ENCODE measurements around the gene RBM24. TPM values are rescaled to one million over a fixed set of nuclear protein-coding genes. Genes with fewer than 3 reads are reported as not detected.
"Not testable (repeated sequence)": the region's sequence is repeated elsewhere in the genome, so short reads cannot be mapped to it uniquely, and the experiment has no call there.

The RBM24 gene
- total RNA-seq, 4 donors from 2014 or later: 0.22 to 1.8 (median 0.46) TPM; not detected in 1

DNA sequence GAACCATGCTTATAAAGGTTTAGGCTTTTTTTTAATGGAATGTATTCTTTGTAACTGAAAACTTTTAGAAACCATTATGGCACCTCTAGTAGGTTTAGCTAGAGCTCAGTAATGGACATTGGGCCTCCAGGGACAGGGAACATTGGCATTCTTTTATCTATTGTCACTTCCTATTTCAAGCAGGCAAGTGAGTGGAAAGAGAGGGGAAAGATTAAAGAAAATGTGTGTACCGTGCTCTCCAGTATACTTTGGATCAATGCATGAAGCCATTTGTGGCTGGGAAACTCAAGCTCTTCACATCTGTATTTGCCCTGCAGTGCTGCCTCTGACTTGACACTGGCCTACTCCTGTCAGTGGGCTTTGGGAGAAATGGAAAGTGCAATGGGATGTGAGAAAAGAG lies 18.6 kb downstream of the RBM24 start:
- intact Hi-C loops (cut with DNase I; ENCODE audit: low total_unique reads): no loop called here
- no peak for DNase-seq (ENCODE audit: low spot score in 2 of 2)
- no peak for TF ChIP-seq POLR2A (IDR thresholded peaks at IDR 0.05)
- TF ChIP-seq, protein P1, sequence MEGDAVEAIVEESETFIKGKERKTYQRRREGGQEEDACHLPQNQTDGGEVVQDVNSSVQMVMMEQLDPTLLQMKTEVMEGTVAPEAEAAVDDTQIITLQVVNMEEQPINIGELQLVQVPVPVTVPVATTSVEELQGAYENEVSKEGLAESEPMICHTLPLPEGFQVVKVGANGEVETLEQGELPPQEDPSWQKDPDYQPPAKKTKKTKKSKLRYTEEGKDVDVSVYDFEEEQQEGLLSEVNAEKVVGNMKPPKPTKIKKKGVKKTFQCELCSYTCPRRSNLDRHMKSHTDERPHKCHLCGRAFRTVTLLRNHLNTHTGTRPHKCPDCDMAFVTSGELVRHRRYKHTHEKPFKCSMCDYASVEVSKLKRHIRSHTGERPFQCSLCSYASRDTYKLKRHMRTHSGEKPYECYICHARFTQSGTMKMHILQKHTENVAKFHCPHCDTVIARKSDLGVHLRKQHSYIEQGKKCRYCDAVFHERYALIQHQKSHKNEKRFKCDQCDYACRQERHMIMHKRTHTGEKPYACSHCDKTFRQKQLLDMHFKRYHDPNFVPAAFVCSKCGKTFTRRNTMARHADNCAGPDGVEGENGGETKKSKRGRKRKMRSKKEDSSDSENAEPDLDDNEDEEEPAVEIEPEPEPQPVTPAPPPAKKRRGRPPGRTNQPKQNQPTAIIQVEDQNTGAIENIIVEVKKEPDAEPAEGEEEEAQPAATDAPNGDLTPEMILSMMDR (IDR thresholded peaks at IDR 0.05): no peak
- WGBS, 2 donors: 83 to 89% methylated on average over 1 of the region's 1 CpG
- no peak overlapping the region for H3K4me3 ChIP-seq (ENCODE audit: low read depth, poor library complexity, severe bottlenecking)

DNA sequence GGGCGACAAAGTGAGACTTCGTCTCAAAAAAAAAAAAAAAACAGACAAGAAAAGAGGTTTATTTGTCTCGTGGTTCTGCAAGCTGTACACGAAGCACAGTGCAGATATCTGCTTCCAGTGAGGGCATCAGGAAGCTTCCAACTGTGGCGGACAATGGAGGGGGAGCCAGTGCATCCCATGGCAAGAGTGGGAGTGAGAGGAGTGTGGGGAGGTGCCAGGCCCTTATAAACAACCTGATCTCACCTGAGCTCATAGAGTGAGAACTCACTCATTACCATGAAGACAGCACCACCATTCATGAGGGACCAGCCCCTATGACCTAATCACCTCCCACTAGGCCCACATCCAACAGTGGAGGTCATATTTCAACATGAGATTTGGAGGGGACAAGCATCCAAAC lies 19.5 kb downstream of the RBM24 start:
- intact Hi-C loops (cut with DNase I; ENCODE audit: low total_unique reads): no loop called here
- TF ChIP-seq POLR2A (IDR thresholded peaks at IDR 0.05): no peak
- TF ChIP-seq, protein P1 (IDR thresholded peaks at IDR 0.05): no peak
- no peak overlapping the region for H3K4me3 ChIP-seq (ENCODE audit: low read depth, poor library complexity, severe bottlenecking)
- no peak for DNase-seq (ENCODE audit: low spot score in 2 of 2)
- WGBS, 2 donors: 89 to 92% methylated on average over 5 of the region's 5 CpGs

DNA sequence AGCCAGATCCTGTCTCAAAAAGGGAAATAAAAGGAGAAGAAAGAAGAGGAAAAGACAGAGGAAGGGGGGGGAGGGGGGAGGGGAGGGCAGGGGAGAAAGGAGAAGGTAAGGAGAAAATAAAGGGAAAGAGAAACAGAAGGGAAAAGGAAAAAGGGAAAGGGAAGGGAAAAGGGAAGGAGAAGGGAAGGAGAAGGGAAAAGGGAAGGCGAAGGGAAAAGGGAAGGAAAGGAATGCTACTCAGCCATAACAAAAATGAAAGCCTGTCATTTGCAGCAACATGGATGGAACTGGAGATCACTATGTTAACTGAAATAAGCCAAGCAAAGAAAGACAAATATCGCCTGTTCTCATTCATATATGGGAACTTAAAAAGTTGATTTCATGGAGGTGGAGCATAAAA lies 22.3 kb downstream of the RBM24 start:
- TF ChIP-seq, protein P1 (IDR thresholded peaks at IDR 0.05): no peak
- TF ChIP-seq POLR2A (IDR thresholded peaks at IDR 0.05): no peak

DNA sequence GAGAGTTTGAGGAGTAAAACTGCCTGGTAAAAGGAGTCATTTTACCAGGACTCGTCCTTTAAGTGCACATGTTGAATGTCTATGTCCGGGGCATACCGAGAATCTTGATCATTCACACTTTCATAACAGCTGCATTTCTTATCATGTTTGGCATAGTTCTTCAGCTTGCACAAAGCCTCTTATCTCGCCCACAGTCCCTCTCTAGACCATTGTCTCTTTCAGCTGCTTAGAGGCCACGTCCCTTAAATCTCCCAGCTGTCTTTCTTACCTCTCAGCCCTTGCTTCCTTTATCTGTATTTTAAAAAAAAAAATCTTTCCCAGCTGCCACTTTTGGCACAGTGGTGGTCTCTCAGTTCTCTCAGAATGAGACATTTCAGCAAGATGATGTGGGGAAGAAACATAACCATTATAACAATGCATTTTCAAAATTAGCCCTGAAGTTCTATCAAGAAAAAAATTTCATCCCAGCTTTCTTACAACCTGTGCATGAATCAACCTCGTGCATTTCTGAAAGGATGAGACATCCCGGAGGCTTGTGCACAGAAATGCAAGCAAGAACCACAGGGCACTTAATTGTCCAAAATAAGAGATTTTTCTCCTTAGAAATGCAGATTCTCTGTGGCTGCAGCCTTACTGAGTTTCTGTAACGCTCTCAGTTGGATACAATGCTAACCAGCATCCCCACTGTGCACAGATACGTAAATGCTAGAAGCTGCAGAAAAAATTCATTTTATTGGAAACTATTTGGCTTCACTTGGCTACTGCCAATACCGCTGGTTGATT lies 24.2 kb downstream of the RBM24 start:
- no peak for DNase-seq (ENCODE audit: low spot score in 2 of 2)
- WGBS, 2 donors: 53 to 59% methylated on average over 10 of the region's 10 CpGs
- intact Hi-C loops (cut with DNase I; ENCODE audit: low total_unique reads): no loop called here
- H3K4me3 ChIP-seq (ENCODE audit: low read depth, poor library complexity, severe bottlenecking): no peak overlapping the region
- no peak for TF ChIP-seq POLR2A (IDR thresholded peaks at IDR 0.05)
- TF ChIP-seq, protein P1 (IDR thresholded peaks at IDR 0.05): no peak

More for the DNA sequence above, 22.3 kb downstream of the RBM24 start:
- WGBS, 2 donors: 95 to 97% methylated on average over 2 of the region's 2 CpGs
- intact Hi-C loops (cut with DNase I; ENCODE audit: low total_unique reads): no loop called here
- H3K4me3 ChIP-seq (ENCODE audit: low read depth, poor library complexity, severe bottlenecking): no peak overlapping the region
- no peak for DNase-seq (ENCODE audit: low spot score in 2 of 2)

DNA sequence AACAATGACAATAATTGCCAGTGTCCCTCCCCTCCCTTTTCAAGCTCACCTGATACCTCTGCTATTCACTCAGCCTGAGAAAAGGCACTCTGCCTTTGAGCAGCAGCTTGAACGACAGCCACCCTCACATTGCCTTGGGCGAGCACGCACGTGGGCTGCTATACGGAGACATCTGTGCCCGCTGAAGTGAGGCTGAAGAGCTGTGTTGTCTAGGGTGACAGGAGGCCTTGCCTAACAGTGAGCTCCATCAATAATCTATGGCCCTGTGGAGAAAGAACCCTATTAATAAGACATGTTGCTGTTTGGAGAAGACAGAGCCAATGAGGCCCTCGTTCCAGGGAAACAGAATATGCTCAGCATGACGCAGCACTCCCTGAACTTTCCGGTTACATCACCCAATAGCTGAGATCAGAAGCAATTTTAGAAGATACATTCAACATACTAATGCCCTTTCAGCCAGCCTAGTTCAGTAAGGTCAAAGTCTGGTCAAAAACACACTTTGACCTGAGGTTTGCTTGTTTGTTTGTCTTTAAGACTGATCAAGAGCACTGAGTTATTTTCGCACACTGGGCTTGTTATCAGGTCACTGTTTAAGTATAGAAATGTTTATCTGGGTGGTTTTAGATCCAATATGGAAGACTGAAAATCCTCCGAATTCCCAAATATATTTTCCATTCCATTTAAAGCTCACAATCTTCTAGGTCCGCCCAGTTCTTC lies 30.6 kb downstream of the RBM24 start:
- TF ChIP-seq, protein P1 (IDR thresholded peaks at IDR 0.05): peak in 1 of 3 donors; percentile 27
- TF ChIP-seq POLR2A (IDR thresholded peaks at IDR 0.05): no peak
- DNase-seq (ENCODE audit: low spot score in 2 of 2): no peak
- H3K4me3 ChIP-seq (ENCODE audit: low read depth, poor library complexity, severe bottlenecking): no peak overlapping the region
- intact Hi-C loops (cut with DNase I; ENCODE audit: low total_unique reads): no loop called here
- WGBS, 2 donors: 60 to 77% methylated on average over 12 of the region's 12 CpGs

DNA sequence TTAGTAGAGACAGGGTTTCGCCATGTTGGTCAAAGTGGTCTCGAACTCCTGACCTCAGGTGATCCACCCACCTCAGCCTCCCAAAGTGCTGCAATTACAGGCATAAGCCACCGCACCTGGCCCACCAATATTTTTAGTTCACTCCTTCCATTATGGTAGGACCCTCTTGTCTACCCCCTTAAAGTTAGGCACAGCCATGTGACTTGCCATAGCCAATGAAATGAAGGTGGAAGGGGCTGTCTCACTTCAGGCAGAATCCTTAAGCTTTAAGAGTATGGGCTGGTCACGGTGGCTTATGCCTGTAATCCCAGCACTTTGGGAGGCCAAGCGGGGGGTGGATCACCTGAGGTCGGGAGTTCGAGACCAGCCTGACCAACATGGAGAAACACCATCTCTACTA lies 32.1 kb downstream of the RBM24 start:
- intact Hi-C loops (cut with DNase I; ENCODE audit: low total_unique reads); DNase-seq (ENCODE audit: low spot score in 2 of 2); H3K4me3 ChIP-seq (ENCODE audit: low read depth, poor library complexity, severe bottlenecking): not testable (repeated sequence)
- WGBS, 2 donors: 96 to 97% methylated on average over 7 of the region's 7 CpGs

Measured in lower leg skin (tissue), 4 donors.